Kidney (tissue), 14 donors: Measurements from ENCODE around the gene MRPL34. TPM values are rescaled to one million over a fixed set of nuclear protein-coding genes. Genes with fewer than 3 reads are reported as not detected.

Experiments used
- DNase-seq, 5 donors: peaks; one replicate each; pipeline ENCODE4 v3.0.0-alpha.2; 2013 to 2020
- FAIRE-seq: peaks from 2 replicates; lab custom pipeline; 2012; peaks lifted over from hg19 to GRCh38; lab: Jason Lieb, UNC
- H3K27ac ChIP-seq, 2 donors: one replicate each; pipeline ENCODE4 v1.7.0; 2013; ENCODE audit warnings: low read depth in 2 of 2, low read length in 2 of 2, inconsistent platforms in 1 of 2
- H3K27me3 ChIP-seq: one replicate; pipeline ENCODE4 v1.7.1; 2013; ENCODE audit warnings: low read length, inconsistent platforms; ENCODE audit not compliant: control insufficient read depth, insufficient read depth
- H3K36me3 ChIP-seq, 3 donors: one replicate each; pipeline versions ENCODE4 v1.7.0 to v1.7.1; 2013; ENCODE audit warnings: low read length in 3 of 3, control low read depth in 1 of 3, inconsistent platforms in 1 of 3; ENCODE audit not compliant: insufficient read depth in 3 of 3, control insufficient read depth in 2 of 3
- H3K4me1 ChIP-seq, 3 donors: one replicate each; pipeline versions ENCODE4 v1.7.0 to v1.7.1; 2013; ENCODE audit warnings: low read length in 3 of 3, inconsistent platforms in 1 of 3, low read depth in 1 of 3; ENCODE audit not compliant: control insufficient read depth in 2 of 3, insufficient read depth in 2 of 3
- H3K4me3 ChIP-seq, 3 donors: one replicate each; pipeline versions ENCODE4 v1.7.0 to v1.8.1; 2013; ENCODE audit warnings: low read length in 3 of 3, control low read depth in 1 of 3, inconsistent platforms in 1 of 3
- H3K9ac ChIP-seq, 3 donors: one replicate each; pipeline versions ENCODE4 v1.7.0 to v1.7.1; 2013; ENCODE audit warnings: low read length in 3 of 3, control low read depth in 1 of 3, inconsistent platforms in 1 of 3
- H3K9me3 ChIP-seq, 3 donors: one replicate each; pipeline versions ENCODE4 v1.7.0 to v1.7.1; 2013; ENCODE audit warnings: low read length in 3 of 3, control low read depth in 1 of 3, inconsistent platforms in 1 of 3; ENCODE audit not compliant: control insufficient read depth in 2 of 3, insufficient read depth in 1 of 3
- intact Hi-C: fragments of 100-400 bp; cut with DNase I; formaldehyde crosslinking; loops from one replicate; pipeline ENCODE4 v1.11.1; 2022
- polyA plus RNA-seq: library from polyadenylated mRNA; stranded (reverse); fragments of 350-450 nt; fragmentation: Illumina TruSeq; extraction: RNeasy Lipid Tissue Mini Kit (QIAGEN cat#74804); gene quantifications from one replicate; pipeline ENCODE4 v1.2.3, GENCODE V29; 2014; ENCODE audit warnings: low read depth, low replicate concordance; ENCODE audit not compliant: insufficient read depth
- total RNA-seq: library from RNA; stranded (reverse); fragmentation: NEBNext Ultra II Directional; extraction: Animal tissue kit (Norgen Biotek cat#: 25700); gene quantifications from one replicate; pipeline ENCODE4 v1.2.1, GENCODE V29; 2021
- TF ChIP-seq, protein P1 (sequence below): IDR thresholded peaks from 3 replicates; pipeline ENCODE4 v1.5.1; 2012; ENCODE audit warnings: mild to moderate bottlenecking, moderate library complexity, borderline replicate concordance; ENCODE audit not compliant: insufficient read depth; ENCODE audit errors: extremely low read depth
- donor health status: control.
- donor health status: control.
- donor health status: control.
- donor health status: control.
- donor health status: control.
- donor health status: DM: yes; HTN: yes; CAD: no.
- donor health status: Normal renal cell carcinoma (clear cell type).

The MRPL34 gene
- total and polyA plus RNA-seq, 2 donors from 2014 or later, result 59.3 to 369 TPM

DNA sequence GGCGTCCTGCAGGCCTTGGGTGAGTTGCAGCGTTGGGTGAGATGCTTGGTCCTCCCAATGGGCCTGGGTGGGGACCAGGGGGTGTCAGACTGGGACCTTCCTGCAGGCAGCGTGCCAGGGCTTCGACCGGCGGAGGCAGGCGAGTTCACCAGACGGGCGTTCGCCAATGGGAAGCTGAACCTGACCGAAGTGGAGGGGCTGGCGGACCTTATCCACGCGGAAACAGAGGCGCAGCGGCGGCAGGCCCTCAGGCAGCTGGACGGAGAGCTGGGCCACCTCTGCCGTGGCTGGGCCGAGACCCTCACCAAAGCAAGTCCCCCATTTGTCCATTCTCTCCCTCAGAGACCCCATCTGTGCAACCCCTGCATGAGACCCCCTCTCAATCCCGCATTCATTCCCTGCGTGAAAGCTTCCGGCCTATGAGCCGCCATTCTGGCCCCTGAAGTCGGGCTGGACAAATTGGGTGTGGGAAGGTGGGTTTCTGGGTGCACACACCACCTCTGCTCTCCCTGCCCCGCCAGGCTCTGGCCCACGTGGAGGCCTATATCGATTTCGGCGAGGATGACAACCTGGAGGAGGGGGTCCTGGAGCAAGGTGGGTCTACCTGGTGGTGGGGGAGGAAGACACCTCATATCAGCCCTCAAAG, 32.9 kb downstream of the MRPL34 start:
- H3K36me3 ChIP-seq, result no peaks in the 10 kb centered on the region
- DNase-seq, result peak in 2 of 5 donors; percentile 80 to 83
- FAIRE-seq, result no peak
- peaks cover 0 to 24% (median 0%) of the 10 kb centered on the region in 3 donors for H3K4me1 ChIP-seq
- H3K4me3 ChIP-seq, result peak overlapping the region in 1 of 3 donors; percentile 95
- H3K9ac ChIP-seq, result no peak overlapping the region
- H3K27me3 ChIP-seq, result no peaks in the 10 kb centered on the region
- H3K27ac ChIP-seq, result no peak overlapping the region
- intact Hi-C loops, result loop anchor here (10.0 kb wide), 1 partner anchor 126 kb away; the partner anchor contains the start of gene NXNL1
- H3K9me3 ChIP-seq, result no peaks in the 10 kb centered on the region
- TF ChIP-seq, protein P1, sequence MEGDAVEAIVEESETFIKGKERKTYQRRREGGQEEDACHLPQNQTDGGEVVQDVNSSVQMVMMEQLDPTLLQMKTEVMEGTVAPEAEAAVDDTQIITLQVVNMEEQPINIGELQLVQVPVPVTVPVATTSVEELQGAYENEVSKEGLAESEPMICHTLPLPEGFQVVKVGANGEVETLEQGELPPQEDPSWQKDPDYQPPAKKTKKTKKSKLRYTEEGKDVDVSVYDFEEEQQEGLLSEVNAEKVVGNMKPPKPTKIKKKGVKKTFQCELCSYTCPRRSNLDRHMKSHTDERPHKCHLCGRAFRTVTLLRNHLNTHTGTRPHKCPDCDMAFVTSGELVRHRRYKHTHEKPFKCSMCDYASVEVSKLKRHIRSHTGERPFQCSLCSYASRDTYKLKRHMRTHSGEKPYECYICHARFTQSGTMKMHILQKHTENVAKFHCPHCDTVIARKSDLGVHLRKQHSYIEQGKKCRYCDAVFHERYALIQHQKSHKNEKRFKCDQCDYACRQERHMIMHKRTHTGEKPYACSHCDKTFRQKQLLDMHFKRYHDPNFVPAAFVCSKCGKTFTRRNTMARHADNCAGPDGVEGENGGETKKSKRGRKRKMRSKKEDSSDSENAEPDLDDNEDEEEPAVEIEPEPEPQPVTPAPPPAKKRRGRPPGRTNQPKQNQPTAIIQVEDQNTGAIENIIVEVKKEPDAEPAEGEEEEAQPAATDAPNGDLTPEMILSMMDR, result no peak

DNA sequence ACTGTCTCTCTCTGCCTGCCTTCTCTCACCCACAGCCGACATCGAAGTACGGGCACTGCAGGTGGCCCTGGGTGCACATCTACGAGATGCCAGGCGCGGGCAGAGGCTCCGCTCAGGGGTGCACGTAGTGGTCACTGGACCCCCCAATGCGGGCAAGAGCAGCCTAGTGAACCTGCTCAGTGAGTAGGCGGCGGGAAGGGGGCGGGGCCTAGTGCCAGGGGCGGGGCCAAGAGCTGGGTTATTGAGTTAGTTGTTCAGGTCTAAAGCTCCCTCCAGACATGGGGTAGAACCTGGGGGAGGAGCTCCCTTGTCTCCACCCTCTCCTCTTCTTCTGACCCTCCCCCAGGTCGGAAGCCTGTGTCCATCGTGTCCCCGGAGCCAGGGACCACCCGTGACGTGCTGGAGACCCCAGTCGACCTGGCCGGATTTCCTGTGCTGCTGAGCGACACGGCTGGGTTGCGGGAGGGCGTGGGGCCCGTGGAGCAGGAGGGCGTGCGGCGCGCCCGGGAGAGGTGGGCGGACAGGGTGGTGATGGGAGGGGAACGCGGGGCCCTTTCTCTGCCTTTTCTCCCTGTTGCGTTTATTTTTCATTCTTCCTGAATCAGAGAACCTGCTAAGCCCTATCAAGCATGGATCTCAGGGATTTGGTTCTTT, 33.5 kb downstream of the MRPL34 start:
- TF ChIP-seq, protein P1, result no peak
- Histone ChIP-seq H3K27ac (no peak overlapping the region), H3K36me3 (no peaks in the 10 kb centered on the region), H3K27me3 (no peaks in the 10 kb centered on the region), H3K4me1 (peaks cover 0 to 18% (median 0%) of the 10 kb centered on the region in 3 donors), H3K4me3 (no peak overlapping the region), H3K9me3 (no peaks in the 10 kb centered on the region), H3K9ac (no peak overlapping the region)
- peak in 1 of 5 donors; percentile 89 for DNase-seq
- intact Hi-C loops, result loop anchor here (10.0 kb wide), 1 partner anchor 126 kb away; the partner anchor contains the start of gene NXNL1
- FAIRE-seq, result no peak

DNA sequence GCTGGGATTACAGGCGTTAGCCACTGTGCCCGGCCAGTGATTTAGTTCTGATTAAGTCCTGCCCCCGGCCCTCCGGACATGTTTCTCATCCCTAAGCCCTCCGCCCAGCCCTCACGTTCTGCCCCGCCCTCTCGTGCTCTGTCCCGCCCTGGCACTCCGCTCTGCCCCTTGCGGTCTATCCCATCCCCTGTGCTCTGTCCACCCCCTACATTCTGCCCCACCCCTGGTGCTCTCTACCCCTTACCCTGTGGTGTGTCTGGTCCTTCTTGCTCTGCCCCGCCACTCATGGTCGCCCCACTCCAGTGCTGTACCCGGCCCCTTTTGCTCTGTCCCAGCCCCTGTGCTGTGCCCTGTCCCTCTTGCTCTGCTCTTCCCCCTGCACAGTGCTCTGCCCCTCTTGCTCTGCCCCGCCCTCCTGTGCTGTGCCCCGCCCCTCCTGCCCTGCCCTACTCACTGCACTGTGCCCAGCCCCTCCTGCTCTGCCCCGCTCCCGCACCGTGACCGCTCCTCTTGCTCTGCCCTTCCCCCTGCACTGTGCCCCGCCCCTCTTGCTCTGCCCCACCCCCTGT, 34.7 kb downstream of the MRPL34 start:
- no peak overlapping the region for H3K9ac ChIP-seq
- intact Hi-C loops, result no loop called here
- TF ChIP-seq, protein P1, result no peak
- peaks cover 0 to 11% (median 0%) of the 10 kb centered on the region in 3 donors for H3K4me1 ChIP-seq
- FAIRE-seq (no peak), DNase-seq (peak in 3 of 5 donors; percentile 55 to 82 (median 62))
- H3K9me3 ChIP-seq, result no peaks in the 10 kb centered on the region
- H3K36me3 ChIP-seq, result no peaks in the 10 kb centered on the region
- H3K4me3 ChIP-seq, result no peak overlapping the region
- H3K27ac ChIP-seq, result no peak overlapping the region
- no peaks in the 10 kb centered on the region for H3K27me3 ChIP-seq
